ENCODE results near the gene PPFIA3.
"Not testable (repeated sequence)": the region's sequence is repeated elsewhere in the genome, so short reads cannot be mapped to it uniquely, and the experiment has no call there.

PPFIA3 gene

GRCh38 chr19:49150106-49150943 is 31.0 kb downstream of the PPFIA3 start:
- peak; percentile 15 for DNase-seq (ENCODE audit: low read depth)

GRCh38 chr19:49150944-49151243 is 31.6 kb downstream of the PPFIA3 start:
- no peak for DNase-seq (ENCODE audit: low read depth)

GRCh38 chr19:49151267-49152118 is 32.1 kb downstream of the PPFIA3 start:
- DNase-seq (ENCODE audit: low read depth), result no peak

GRCh38 chr19:49152119-49152550 is 32.8 kb downstream of the PPFIA3 start:
- no peak for DNase-seq (ENCODE audit: low read depth)

- DNase-seq (ENCODE audit: low read depth), result no peak
Measured at GRCh38 chr19:49153167-49153809, 33.9 kb downstream of the PPFIA3 start.

GRCh38 chr19:49154279-49154678 is 34.9 kb downstream of the PPFIA3 start:
- DNase-seq (ENCODE audit: low read depth), result no peak

- DNase-seq (ENCODE audit: low read depth), result no peak
Measured at GRCh38 chr19:49155005-49155819, 35.9 kb downstream of the PPFIA3 start, which contains the start of gene HRC. HRC (minus strand) TSS chr19:49155396; CDS start chr19:49155237, 159 bp downstream.

- DNase-seq (ENCODE audit: low read depth), result no peak
Measured at GRCh38 chr19:49155820-49156346, 36.5 kb downstream of the PPFIA3 start.

GRCh38 chr19:49157445-49158224 is 38.3 kb downstream of the PPFIA3 start, which contains the start of gene TRPM4:
TRPM4 (plus strand) TSS chr19:49157792; CDS start chr19:49157867, 75 bp downstream.
- no peak for DNase-seq (ENCODE audit: low read depth)

GRCh38 chr19:49160450-49161189 is 41.3 kb downstream of the PPFIA3 start:
- DNase-seq (ENCODE audit: low read depth), result no peak

- no peak for DNase-seq (ENCODE audit: low read depth)
Measured at GRCh38 chr19:49161987-49162386, 42.6 kb downstream of the PPFIA3 start.

- DNase-seq (ENCODE audit: low read depth), result no peak
Measured at GRCh38 chr19:49165111-49165750, 45.9 kb downstream of the PPFIA3 start.

GRCh38 chr19:49165865-49166301 is 46.5 kb downstream of the PPFIA3 start:
- no peak for DNase-seq (ENCODE audit: low read depth)

- no peak for DNase-seq (ENCODE audit: low read depth)
Measured at GRCh38 chr19:49167857-49168409, 48.6 kb downstream of the PPFIA3 start.

- DNase-seq (ENCODE audit: low read depth), result no peak
Measured at GRCh38 chr19:49168421-49168820, 49.1 kb downstream of the PPFIA3 start.

- DNase-seq (ENCODE audit: low read depth), result no peak
Measured at GRCh38 chr19:49173198-49173597, 53.9 kb downstream of the PPFIA3 start.

- DNase-seq (ENCODE audit: low read depth), result no peak
Measured at GRCh38 chr19:49180659-49181058, 61.3 kb downstream of the PPFIA3 start.

- DNase-seq (ENCODE audit: low read depth), result not testable (repeated sequence)
Measured at GRCh38 chr19:49182010-49182847, 62.9 kb downstream of the PPFIA3 start.
